ENCODE measurements around the gene KCTD17.

The KCTD17 gene

GRCh38 chr22:37051391-37052385 lies at the start of gene KCTD17:
KCTD17 (plus strand) TSS chr22:37051742; CDS start chr22:37051761, 19 bp downstream.
- H3K27me3 Mint-ChIP-seq: no peaks in the 10 kb centered on the region
- H3K4me1 Mint-ChIP-seq (ENCODE audit: low read depth): peaks cover 51% of the 10 kb centered on the region
- H3K36me3 Mint-ChIP-seq (ENCODE audit: low read depth): peaks cover 47% of the 10 kb centered on the region
- intact Hi-C loops (cut with micrococcal nuclease): loop anchor here (2.0 kb wide), 1 partner anchor 33 kb away; the partner anchor contains the start of genes MPST and TST
- no peaks in the 10 kb centered on the region for H3K9me3 Mint-ChIP-seq
- H3K4me3 Mint-ChIP-seq: peak within 1 kb of the TSS; percentile 79
- H3K27ac Mint-ChIP-seq: peak within 1 kb of the TSS; percentile 91

- intact Hi-C loops (cut with micrococcal nuclease): no loop called here
- Mint-ChIP-seq H3K27me3 (peaks cover 47% of the 10 kb centered on the region), H3K36me3 (ENCODE audit: low read depth) (no peaks in the 10 kb centered on the region), H3K4me1 (ENCODE audit: low read depth) (no peaks in the 10 kb centered on the region), H3K27ac (no peak overlapping the region), H3K9me3 (no peaks in the 10 kb centered on the region), H3K4me3 (no peak overlapping the region)
Observed at GRCh38 chr22:37001826-37002225, 49.7 kb upstream of the KCTD17 start.

GRCh38 chr22:37002633-37003032 lies 48.9 kb upstream of the KCTD17 start:
- Mint-ChIP-seq H3K4me3 (no peak overlapping the region), H3K27me3 (peaks cover 49% of the 10 kb centered on the region), H3K9me3 (no peaks in the 10 kb centered on the region), H3K4me1 (ENCODE audit: low read depth) (peaks cover 4% of the 10 kb centered on the region), H3K27ac (no peak overlapping the region), H3K36me3 (ENCODE audit: low read depth) (no peaks in the 10 kb centered on the region)
- intact Hi-C loops (cut with micrococcal nuclease): no loop called here

GRCh38 chr22:37007651-37008050 lies 43.9 kb upstream of the KCTD17 start:
- H3K27ac Mint-ChIP-seq: no peak overlapping the region
- H3K27me3 Mint-ChIP-seq: peaks cover 57% of the 10 kb centered on the region
- H3K4me1 Mint-ChIP-seq (ENCODE audit: low read depth): peaks cover 7% of the 10 kb centered on the region
- no peak overlapping the region for H3K4me3 Mint-ChIP-seq
- peaks cover 7% of the 10 kb centered on the region for H3K36me3 Mint-ChIP-seq (ENCODE audit: low read depth)
- no peaks in the 10 kb centered on the region for H3K9me3 Mint-ChIP-seq
- intact Hi-C loops (cut with micrococcal nuclease): no loop called here

- intact Hi-C loops (cut with micrococcal nuclease): no loop called here
- H3K27me3 Mint-ChIP-seq: peaks cover 52% of the 10 kb centered on the region
Observed at GRCh38 chr22:37008365-37008764, 43.2 kb upstream of the KCTD17 start.

GRCh38 chr22:37009490-37009889 lies 42.1 kb upstream of the KCTD17 start:
- Mint-ChIP-seq H3K4me3 (no peak overlapping the region), H3K36me3 (ENCODE audit: low read depth) (peaks cover 7% of the 10 kb centered on the region), H3K9me3 (no peaks in the 10 kb centered on the region), H3K27me3 (peaks cover 44% of the 10 kb centered on the region), H3K4me1 (ENCODE audit: low read depth) (peaks cover 7% of the 10 kb centered on the region), H3K27ac (no peak overlapping the region)
- intact Hi-C loops (cut with micrococcal nuclease): no loop called here

More at GRCh38 chr22:37008365-37008764, 43.2 kb upstream of the KCTD17 start:
- H3K27ac Mint-ChIP-seq: no peak overlapping the region
- H3K9me3 Mint-ChIP-seq: no peaks in the 10 kb centered on the region
- no peak overlapping the region for H3K4me3 Mint-ChIP-seq
- H3K36me3 Mint-ChIP-seq (ENCODE audit: low read depth): peaks cover 7% of the 10 kb centered on the region
- peaks cover 7% of the 10 kb centered on the region for H3K4me1 Mint-ChIP-seq (ENCODE audit: low read depth)

GRCh38 chr22:37010174-37010573 lies 41.4 kb upstream of the KCTD17 start:
- Mint-ChIP-seq H3K27ac (no peak overlapping the region), H3K4me1 (ENCODE audit: low read depth) (peaks cover 11% of the 10 kb centered on the region), H3K9me3 (no peaks in the 10 kb centered on the region), H3K4me3 (no peak overlapping the region), H3K27me3 (peaks cover 38% of the 10 kb centered on the region), H3K36me3 (ENCODE audit: low read depth) (peaks cover 7% of the 10 kb centered on the region)
- intact Hi-C loops (cut with micrococcal nuclease): no loop called here

GRCh38 chr22:37010976-37011375 lies 40.6 kb upstream of the KCTD17 start:
- no peak overlapping the region for H3K27ac Mint-ChIP-seq
- H3K27me3 Mint-ChIP-seq: peaks cover 37% of the 10 kb centered on the region
- intact Hi-C loops (cut with micrococcal nuclease): no loop called here
- H3K4me1 Mint-ChIP-seq (ENCODE audit: low read depth): peaks cover 17% of the 10 kb centered on the region
- no peaks in the 10 kb centered on the region for H3K9me3 Mint-ChIP-seq
- peaks cover 10% of the 10 kb centered on the region for H3K36me3 Mint-ChIP-seq (ENCODE audit: low read depth)
- H3K4me3 Mint-ChIP-seq: no peak overlapping the region

GRCh38 chr22:37011472-37011871 lies 40.1 kb upstream of the KCTD17 start:
- no peaks in the 10 kb centered on the region for H3K9me3 Mint-ChIP-seq
- peaks cover 15% of the 10 kb centered on the region for H3K36me3 Mint-ChIP-seq (ENCODE audit: low read depth)
- peaks cover 17% of the 10 kb centered on the region for H3K4me1 Mint-ChIP-seq (ENCODE audit: low read depth)
- intact Hi-C loops (cut with micrococcal nuclease): no loop called here
- H3K27me3 Mint-ChIP-seq: peaks cover 32% of the 10 kb centered on the region
- H3K27ac Mint-ChIP-seq: no peak overlapping the region
- H3K4me3 Mint-ChIP-seq: no peak overlapping the region

GRCh38 chr22:37012262-37012904 lies 39.2 kb upstream of the KCTD17 start:
- Mint-ChIP-seq H3K4me3 (no peak overlapping the region), H3K4me1 (ENCODE audit: low read depth) (peaks cover 24% of the 10 kb centered on the region), H3K27ac (no peak overlapping the region), H3K27me3 (peaks cover 23% of the 10 kb centered on the region), H3K36me3 (ENCODE audit: low read depth) (peaks cover 22% of the 10 kb centered on the region), H3K9me3 (no peaks in the 10 kb centered on the region)
- intact Hi-C loops (cut with micrococcal nuclease): no loop called here

GRCh38 chr22:37012956-37013355 lies 38.6 kb upstream of the KCTD17 start:
- no peak overlapping the region for H3K4me3 Mint-ChIP-seq
- H3K9me3 Mint-ChIP-seq: no peaks in the 10 kb centered on the region
- H3K36me3 Mint-ChIP-seq (ENCODE audit: low read depth): peaks cover 28% of the 10 kb centered on the region
- peaks cover 18% of the 10 kb centered on the region for H3K27me3 Mint-ChIP-seq
- H3K4me1 Mint-ChIP-seq (ENCODE audit: low read depth): peaks cover 24% of the 10 kb centered on the region
- intact Hi-C loops (cut with micrococcal nuclease): no loop called here
- no peak overlapping the region for H3K27ac Mint-ChIP-seq

- Mint-ChIP-seq H3K9me3 (no peaks in the 10 kb centered on the region), H3K27ac (no peak overlapping the region), H3K36me3 (ENCODE audit: low read depth) (peaks cover 29% of the 10 kb centered on the region), H3K4me1 (ENCODE audit: low read depth) (peaks cover 33% of the 10 kb centered on the region), H3K27me3 (peaks cover 9% of the 10 kb centered on the region), H3K4me3 (no peak overlapping the region)
- intact Hi-C loops (cut with micrococcal nuclease): no loop called here
Observed at GRCh38 chr22:37014415-37014806, 37.1 kb upstream of the KCTD17 start.

GRCh38 chr22:37014835-37015586 lies 36.5 kb upstream of the KCTD17 start:
- H3K36me3 Mint-ChIP-seq (ENCODE audit: low read depth): peaks cover 35% of the 10 kb centered on the region
- H3K27me3 Mint-ChIP-seq: peaks cover 3% of the 10 kb centered on the region
- intact Hi-C loops (cut with micrococcal nuclease): no loop called here
- H3K27ac Mint-ChIP-seq: no peak overlapping the region
- H3K4me1 Mint-ChIP-seq (ENCODE audit: low read depth): peaks cover 35% of the 10 kb centered on the region
- no peak overlapping the region for H3K4me3 Mint-ChIP-seq
- no peaks in the 10 kb centered on the region for H3K9me3 Mint-ChIP-seq

GRCh38 chr22:37015587-37015878 lies 36.0 kb upstream of the KCTD17 start:
- H3K27me3 Mint-ChIP-seq: peaks cover 1% of the 10 kb centered on the region
- H3K36me3 Mint-ChIP-seq (ENCODE audit: low read depth): peaks cover 36% of the 10 kb centered on the region
- H3K4me1 Mint-ChIP-seq (ENCODE audit: low read depth): peaks cover 40% of the 10 kb centered on the region
- H3K9me3 Mint-ChIP-seq: no peaks in the 10 kb centered on the region
- no peak overlapping the region for H3K27ac Mint-ChIP-seq
- H3K4me3 Mint-ChIP-seq: no peak overlapping the region
- intact Hi-C loops (cut with micrococcal nuclease): no loop called here

Data from dendritic cell treated with granulocyte-macrophage colony-stimulating factor and Interleukin-4, amounts not matched to agents 40 ng/mL and 50 ng/mL, for 4 days (primary cell).